ENCODE data around the gene CALML6.
"Not testable (repeated sequence)": the region's sequence is repeated elsewhere in the genome, so short reads cannot be mapped to it uniquely, and the experiment has no call there.

The CALML6 gene

DNA sequence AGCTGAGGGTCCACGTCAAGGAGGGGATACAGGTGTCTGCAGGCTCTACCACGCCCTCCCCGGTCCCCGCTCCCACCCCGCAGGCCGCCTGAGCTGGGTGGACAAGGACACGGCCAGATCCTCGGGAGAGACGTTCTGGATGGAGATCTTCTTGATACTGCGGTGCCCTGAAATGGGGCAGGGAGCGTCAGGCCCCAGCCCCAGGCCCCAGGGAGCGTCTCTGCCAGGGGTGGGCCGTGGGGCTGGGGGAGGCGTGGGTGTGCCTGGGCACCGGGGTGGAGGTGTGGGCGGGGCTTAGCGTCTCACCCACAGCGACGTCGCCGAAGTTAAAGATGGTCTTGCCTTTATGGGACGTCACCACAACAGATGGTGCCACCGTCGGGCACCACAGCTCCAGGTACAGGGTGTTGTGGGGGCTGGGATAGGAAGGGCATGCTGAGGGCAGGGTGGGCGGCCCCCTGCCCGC is 11.3 kb downstream of the CALML6 start:
- no peak for DNase-seq

GRCh38 chr1:1926886-1927660 is 12.0 kb downstream of the CALML6 start:
- DNase-seq, result no peak

DNA sequence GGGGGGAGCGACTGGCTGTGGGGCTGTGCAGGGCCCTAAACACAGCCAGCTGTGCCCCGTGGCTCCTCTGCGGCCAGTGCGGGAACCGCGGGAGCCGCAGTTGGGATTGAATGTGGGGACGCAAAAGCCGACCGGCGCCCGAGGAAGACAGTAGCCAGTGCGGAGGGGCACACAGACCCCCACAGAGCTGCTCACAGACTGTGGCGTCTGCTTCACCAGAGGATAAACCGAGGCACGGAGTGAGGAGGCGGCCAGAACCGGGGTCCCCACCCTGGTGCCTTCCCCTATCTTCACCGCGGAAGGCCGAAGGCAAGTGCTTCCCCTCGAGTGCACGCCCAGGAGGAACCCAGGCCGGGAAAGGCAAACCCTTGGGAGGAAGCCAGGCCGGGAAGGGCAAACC is 12.7 kb downstream of the CALML6 start:
- DNase-seq, result no peak

DNA sequence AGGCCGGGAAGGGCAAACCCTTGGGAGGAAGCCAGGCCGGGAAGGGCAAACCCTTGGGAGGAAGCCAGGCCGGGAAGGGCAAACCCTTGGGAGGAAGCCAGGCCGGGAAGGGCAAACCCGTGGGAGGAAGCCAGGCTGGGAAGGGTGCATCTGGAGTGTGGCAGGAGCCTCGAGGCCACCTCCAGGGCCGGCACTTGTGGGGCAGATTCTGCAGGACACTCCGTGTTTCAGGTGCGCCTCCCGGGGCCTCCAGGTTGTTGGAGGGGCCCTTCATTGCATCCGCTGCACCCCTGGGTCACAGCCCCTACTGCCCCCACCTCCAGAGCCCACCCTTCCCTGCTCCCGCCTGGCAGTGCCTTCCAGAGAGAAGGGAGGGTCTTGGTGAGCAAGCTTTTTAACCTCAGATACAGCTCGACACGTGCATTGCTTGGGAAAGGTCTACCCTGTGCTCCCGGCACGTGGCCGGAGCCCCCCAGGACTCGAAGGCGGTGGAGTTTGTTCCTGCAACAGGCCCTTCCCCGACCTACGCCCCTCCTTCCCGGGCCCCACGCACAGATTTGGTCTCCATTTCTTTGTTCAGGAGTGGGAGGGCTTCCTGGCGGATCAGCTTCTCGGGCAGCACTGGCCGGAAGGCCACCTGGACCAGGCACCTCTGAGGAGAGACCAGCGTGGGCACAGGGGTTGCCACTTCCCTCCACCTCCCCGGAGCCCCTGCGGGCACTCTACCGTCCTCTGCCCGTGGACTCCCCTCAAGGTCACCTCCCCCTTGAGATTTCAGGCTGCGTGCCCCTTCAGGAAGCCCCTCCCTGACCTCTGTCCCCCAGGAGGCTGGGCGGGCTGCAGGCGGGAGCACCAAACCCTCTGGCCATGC is 13.4 kb downstream of the CALML6 start:
- no peak for DNase-seq

DNA sequence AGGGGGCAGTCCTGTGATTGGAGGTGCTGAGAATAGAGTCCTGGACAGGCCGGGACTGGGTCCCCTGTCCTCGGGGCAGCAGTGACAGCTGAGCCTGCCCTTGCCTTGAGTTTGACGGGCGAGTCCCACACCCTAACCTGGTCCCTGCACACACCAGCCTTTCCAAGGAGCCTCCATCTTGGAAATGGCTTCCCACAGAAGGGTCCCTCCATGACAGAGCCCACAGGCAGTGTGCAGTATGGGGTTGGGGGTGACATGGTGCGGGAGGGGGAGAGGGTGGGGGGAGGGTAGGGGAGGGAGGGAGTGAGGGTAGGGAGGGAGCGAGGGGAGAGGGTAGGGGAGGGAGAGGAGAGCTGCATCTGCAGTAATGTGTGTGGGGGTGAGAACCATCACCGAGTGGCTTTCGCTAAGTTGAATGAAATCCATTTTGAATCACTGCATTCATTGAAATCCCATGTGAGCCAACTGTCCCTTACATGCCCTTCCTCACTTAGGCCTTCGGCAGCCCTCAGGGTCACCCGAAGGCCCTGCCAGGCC is 14.1 kb downstream of the CALML6 start:
- no peak for DNase-seq

DNA sequence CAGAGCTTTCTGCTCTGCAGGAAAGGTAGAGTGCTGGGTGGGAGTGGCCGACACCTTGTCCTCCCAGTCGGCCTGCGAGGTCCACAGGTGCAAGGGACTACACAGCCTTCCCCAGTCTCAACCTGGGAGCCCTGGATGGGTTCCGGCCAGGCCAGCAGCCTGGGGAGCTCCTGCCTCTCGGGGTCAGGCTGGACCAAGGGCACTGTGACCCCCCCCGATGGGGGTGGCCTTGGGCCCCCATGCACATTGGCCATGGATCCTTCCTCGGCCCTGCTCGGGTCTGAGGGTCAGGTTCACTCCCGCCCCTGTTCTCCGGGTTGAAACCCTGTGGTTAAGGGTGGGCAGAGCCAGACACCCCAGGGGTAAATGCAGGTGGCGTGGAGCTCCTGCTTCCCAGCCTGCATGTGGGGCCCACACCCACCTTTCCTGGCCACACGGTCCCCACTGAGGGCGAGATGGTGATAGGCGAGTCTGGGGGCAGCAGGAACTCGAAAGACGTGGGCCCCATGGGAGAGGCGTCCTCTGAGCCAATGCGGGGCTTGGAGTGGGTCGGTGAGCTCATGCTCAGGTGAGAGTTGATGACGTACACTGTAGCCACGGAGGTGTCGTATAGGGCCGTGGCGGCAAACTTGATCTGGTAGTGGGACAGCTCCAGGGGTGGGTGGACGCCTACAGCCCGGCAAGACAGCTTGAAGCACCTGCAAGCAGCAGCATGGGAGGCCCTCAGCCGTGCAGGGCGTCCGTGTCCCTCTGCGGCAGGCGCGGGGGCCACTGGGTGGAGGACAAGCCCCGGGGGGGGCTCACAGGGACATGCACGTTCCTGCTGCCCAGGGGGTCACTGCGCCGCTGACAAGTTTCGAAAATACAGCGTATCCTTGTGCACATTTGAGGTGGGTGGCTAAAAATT is 14.8 kb downstream of the CALML6 start:
- DNase-seq, result no peak

DNA sequence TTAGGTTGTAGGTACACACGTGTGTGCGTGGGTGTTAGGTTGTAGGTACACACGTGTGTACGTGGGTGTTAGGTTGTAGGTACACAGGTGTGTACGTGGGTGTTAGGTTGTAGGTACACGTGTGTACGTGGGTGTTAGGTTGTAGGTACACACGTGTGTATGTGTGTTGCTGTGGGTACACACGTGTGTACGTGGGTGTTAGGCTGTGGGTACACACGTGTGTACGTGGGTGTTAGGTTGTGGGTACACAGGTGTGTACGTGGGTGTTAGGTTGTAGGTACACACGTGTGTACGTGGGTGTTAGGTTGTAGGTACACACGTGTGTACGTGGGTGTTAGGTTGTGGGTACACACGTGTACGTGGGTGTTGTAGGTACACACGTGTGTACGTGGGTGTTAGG is 19.8 kb downstream of the CALML6 start:
- not testable (repeated sequence) for DNase-seq

DNA sequence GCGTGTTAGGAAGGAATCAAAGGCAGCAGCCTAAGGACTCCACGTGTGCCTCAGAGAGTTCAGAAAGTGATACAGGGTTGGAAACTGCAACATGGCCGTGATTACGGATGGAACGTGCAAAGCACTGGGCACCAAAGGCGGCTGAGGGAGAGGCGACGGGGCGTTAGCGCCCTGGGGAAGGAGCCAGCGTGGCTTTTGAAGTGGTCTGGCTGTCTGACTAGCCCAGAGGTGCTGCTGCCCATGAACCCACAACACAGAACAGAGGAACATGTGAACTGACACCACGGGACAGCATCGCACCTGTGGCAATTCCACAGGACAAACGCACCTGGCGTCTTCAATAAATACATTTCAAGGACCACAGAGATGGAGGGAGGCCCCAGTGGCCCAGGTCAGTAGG is 22.0 kb downstream of the CALML6 start:
- DNase-seq, result no peak

- no peak for DNase-seq
Measured at GRCh38 chr1:1937549-1938275, 22.7 kb downstream of the CALML6 start.

DNA sequence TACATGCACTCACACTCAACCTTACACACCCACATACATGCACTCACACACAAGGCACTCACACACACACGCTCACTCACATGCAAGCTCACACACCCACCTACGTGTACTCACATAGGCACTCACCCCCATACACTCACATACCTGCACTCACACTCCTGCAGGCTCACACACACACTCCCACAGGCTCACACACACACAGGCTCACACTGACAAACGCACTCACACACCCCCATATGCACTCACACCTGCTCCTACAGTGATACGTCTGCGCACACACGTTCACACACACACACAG is 23.2 kb downstream of the CALML6 start:
- no peak for DNase-seq

GRCh38 chr1:1938613-1939295 is 23.7 kb downstream of the CALML6 start:
- no peak for DNase-seq

DNA sequence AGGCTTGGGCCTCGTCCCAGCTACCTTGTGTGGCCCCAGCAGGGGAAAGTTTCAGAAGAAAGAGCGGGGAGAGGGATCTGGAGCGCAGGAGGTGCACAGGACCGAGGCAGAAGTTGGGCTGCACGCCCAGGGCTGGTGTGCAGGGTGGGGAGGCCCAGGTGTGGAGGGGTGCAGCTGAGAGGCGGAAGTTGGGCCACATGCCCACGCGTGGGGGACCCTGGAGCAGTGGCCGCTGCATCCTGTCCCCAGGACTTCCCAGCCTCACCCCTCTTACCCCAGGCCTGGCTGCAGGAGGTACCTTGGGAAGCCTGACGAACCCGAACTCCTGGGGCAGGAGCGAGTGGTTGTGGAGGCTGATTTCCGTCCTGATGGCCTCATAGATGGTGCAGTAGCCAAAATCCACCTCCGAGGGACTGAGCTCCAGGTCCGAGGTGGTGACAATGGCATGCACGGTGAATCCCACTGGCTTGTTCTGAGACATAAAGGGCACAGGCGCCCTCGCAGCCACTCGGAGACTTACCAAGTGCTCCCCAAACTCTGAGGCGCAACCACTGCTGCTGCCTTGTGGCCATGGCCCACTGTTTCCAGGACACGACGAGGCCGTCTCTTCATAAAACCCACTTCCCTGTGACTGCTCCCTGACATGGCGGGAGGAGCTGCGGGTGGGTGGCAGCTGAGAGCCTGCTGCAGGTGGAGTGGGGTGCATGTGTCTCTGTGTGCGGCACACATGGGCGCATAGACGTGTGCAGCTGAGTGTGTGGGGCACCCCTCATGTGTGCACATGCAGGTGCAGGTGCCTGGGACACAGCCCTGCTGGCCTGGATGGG is 24.4 kb downstream of the CALML6 start:
- no peak for DNase-seq

- DNase-seq, result no peak
Measured at GRCh38 chr1:1940123-1940425, 25.0 kb downstream of the CALML6 start.

- DNase-seq, result no peak
Measured at GRCh38 chr1:1941211-1941841, 26.3 kb downstream of the CALML6 start.

GRCh38 chr1:1941868-1942752 is 27.1 kb downstream of the CALML6 start:
- DNase-seq, result no peak

DNA sequence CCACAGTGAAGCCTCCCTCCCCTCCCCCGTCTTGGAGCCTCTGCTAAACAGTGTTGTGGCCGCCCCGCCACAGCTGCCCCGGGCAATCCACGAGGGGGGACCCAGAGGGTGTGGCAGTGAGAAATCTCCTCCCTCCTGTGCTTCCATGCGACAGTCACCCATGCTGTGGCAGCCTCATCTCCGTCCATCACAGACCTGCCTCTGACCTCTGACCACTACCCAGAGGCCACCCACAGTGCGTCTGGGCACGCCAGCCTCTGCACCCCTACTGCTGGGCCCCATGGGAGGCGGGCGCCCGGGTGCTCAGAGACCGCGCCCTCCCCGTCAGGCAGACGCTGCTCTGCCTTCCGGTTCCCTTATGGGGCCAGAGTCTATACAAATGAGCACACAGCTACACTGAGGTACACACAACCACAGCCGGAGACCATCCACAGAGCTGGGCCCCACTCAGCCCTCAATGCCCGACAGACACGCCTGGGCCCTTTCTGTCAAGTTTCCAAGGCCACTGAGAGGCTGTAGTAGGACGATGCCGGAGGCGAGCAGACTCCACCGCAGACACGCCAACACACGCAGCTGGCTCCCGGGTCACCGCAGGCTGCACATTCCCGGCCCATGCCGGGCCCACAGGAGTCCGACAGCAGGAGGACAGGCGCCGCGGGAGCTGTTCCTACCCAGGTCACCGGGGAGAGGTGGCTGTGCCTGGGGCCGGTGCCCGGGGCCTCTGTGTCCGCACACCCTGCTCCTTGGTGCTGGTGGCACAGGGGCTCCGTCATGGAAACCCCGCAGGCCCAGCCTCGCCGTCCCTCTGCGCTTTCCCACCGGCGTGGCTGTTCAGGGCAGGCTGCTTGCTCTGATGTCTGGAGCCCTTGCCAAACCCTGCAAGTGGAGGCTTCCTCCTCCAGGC is 27.9 kb downstream of the CALML6 start:
- no peak for DNase-seq

DNA sequence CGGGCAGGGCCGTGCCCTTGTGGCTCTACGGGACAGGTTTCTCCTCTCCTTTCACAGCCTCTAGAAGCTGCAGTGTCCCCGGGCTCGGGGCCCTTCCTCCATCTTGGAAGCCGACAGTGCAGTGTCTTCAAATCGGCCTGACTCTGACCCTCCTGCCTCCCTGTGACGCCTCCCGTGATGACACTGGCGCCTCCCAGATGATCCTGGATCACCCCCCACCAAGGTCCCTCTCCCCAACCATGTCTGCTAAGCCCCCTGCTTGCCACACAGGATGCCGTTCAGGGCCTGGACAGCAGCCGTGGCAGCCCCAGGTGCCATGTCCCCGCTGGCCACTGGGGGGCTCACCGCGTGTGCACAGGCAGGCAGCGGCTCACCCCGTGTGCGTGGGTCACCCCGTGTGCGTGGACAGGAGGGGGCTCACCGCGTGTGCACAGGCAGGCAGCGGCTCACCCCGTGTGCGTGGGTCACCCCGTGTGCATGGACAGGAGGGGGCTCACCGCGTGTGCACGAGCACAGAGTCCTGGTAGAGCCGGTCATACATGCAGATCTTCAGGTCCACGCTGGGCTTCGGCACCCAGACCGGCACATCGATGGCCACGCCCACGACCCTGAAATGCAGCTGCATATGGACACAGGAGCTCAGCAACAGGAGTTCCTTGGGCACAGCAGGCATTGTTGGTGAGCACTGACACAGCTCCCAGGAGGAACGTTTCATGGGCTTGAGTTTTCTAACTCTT is 28.9 kb downstream of the CALML6 start:
- DNase-seq, result no peak

All from NCI-H1694 (cell line).